ENCODE data around the gene CFAP47.
"Not testable (repeated sequence)": the region's sequence is repeated elsewhere in the genome, so short reads cannot be mapped to it uniquely, and the experiment has no call there.

CFAP47 gene

GRCh38 chrX:36035550-36035949, 116.0 kb downstream of the CFAP47 start:
- DNase-seq (ENCODE audit: low read depth), result no peak
- no peak for TF ChIP-seq CTCF (IDR thresholded peaks at IDR 0.05; ENCODE audit: low read depth, low read length, missing control alignments)
- no peak overlapping the region for H3K4me3 ChIP-seq (ENCODE audit: low read depth, low read length)

- no peak overlapping the region for H3K4me3 ChIP-seq (ENCODE audit: low read depth, low read length)
- no peak for TF ChIP-seq CTCF (IDR thresholded peaks at IDR 0.05; ENCODE audit: low read depth, low read length, missing control alignments)
- DNase-seq (ENCODE audit: low read depth), result no peak
These were observed 143.2 kb downstream of the CFAP47 start for GRCh38 chrX:36062778-36063177.

- no peak for TF ChIP-seq CTCF (IDR thresholded peaks at IDR 0.05; ENCODE audit: low read depth, low read length, missing control alignments)
- no peak for DNase-seq (ENCODE audit: low read depth)
These were observed 151.5 kb downstream of the CFAP47 start for GRCh38 chrX:36071061-36071460.

GRCh38 chrX:36075009-36075408, 155.5 kb downstream of the CFAP47 start:
- not testable (repeated sequence) for DNase-seq (ENCODE audit: low read depth); H3K4me3 ChIP-seq (ENCODE audit: low read depth, low read length)

More at GRCh38 chrX:36071061-36071460, 151.5 kb downstream of the CFAP47 start:
- no peak overlapping the region for H3K4me3 ChIP-seq (ENCODE audit: low read depth, low read length)

GRCh38 chrX:36083256-36083655, 163.7 kb downstream of the CFAP47 start:
- H3K4me3 ChIP-seq (ENCODE audit: low read depth, low read length), result no peak overlapping the region
- no peak for DNase-seq (ENCODE audit: low read depth)
- no peak for TF ChIP-seq CTCF (IDR thresholded peaks at IDR 0.05; ENCODE audit: low read depth, low read length, missing control alignments)

GRCh38 chrX:36087366-36087765, 167.8 kb downstream of the CFAP47 start:
- H3K4me3 ChIP-seq (ENCODE audit: low read depth, low read length), result no peak overlapping the region
- DNase-seq (ENCODE audit: low read depth), result no peak
- TF ChIP-seq CTCF (IDR thresholded peaks at IDR 0.05; ENCODE audit: low read depth, low read length, missing control alignments), result no peak

- not testable (repeated sequence) for H3K4me3 ChIP-seq (ENCODE audit: low read depth, low read length); DNase-seq (ENCODE audit: low read depth)
These were observed 169.4 kb downstream of the CFAP47 start for GRCh38 chrX:36088939-36089338.

- TF ChIP-seq CTCF (IDR thresholded peaks at IDR 0.05; ENCODE audit: low read depth, low read length, missing control alignments), result no peak
- DNase-seq (ENCODE audit: low read depth), result no peak
- H3K4me3 ChIP-seq (ENCODE audit: low read depth, low read length), result no peak overlapping the region
These were observed 182.9 kb downstream of the CFAP47 start for GRCh38 chrX:36102425-36102824.
